Stimulated activated CD8-positive, alpha-beta memory T cell treated with anti-CD3 and anti-CD28 coated beads, Interleukin-4, amount 100 ng/mL, for 1 hour (primary cell): ENCODE measurements around the gene CLSTN1.

Experiments used
- DNase-seq, 2 donors: peaks; one replicate each; pipeline ENCODE4 v3.0.0-alpha.2; 2020; ENCODE audit warnings: low read depth in 2 of 2, low spot score in 1 of 2

The CLSTN1 gene

GRCh38 chr1:9688599-9688998 lies 135.2 kb downstream of the CLSTN1 start:
- no peak for DNase-seq

GRCh38 chr1:9687874-9688582 lies 135.7 kb downstream of the CLSTN1 start:
- no peak for DNase-seq

- peak; percentile 44 to 48 for DNase-seq
Measured at GRCh38 chr1:9687120-9687873, 136.5 kb downstream of the CLSTN1 start.

GRCh38 chr1:9684801-9685200 lies 139.0 kb downstream of the CLSTN1 start:
- no peak for DNase-seq

- no peak for DNase-seq
Measured at GRCh38 chr1:9680828-9681227, 142.9 kb downstream of the CLSTN1 start.

- DNase-seq: no peak
Measured at GRCh38 chr1:9680091-9680490, 143.7 kb downstream of the CLSTN1 start.
